HepG2 (cell line): ENCODE data around the gene TMEM186. TPM values are rescaled to one million over a fixed set of nuclear protein-coding genes. Genes with fewer than 3 reads are reported as not detected.

Experiments used
- ARHGAP35 ChIP-seq: sonication (generic); formaldehyde crosslinking; IDR thresholded peaks from 2 replicates; pipeline ENCODE4 v1.9.0; 2022; ENCODE audit warnings: mild to moderate bottlenecking, inconsistent platforms, moderate library complexity, missing genetic modification reagents, borderline replicate concordance
- ARNT2 ChIP-seq: sonication (generic); formaldehyde crosslinking; IDR thresholded peaks from 2 replicates; pipeline ENCODE4 v1.8.0; 2022; ENCODE audit warnings: mild to moderate bottlenecking, low read depth, missing genetic modification reagents, moderate library complexity
- DR1 ChIP-seq: sonication (generic); formaldehyde crosslinking; IDR thresholded peaks from 2 replicates; pipeline ENCODE4 v1.8.0; 2021; ENCODE audit warnings: mild to moderate bottlenecking, missing genetic modification reagents, inconsistent platforms
- GLI4 ChIP-seq: sonication (generic); formaldehyde crosslinking; IDR thresholded peaks from 2 replicates; pipeline ENCODE4 v1.5.1; 2020; ENCODE audit warnings: missing genetic modification reagents, mild to moderate bottlenecking, moderate library complexity, borderline replicate concordance
- HDAC2 ChIP-seq: sonication (generic); formaldehyde crosslinking; IDR thresholded peaks from 2 replicates; pipeline ENCODE4 v1.4.0; 2020; ENCODE audit warnings: missing genetic modification reagents
- HNF4G ChIP-seq, 2 experiments: sonication (generic) in 1 of 2; formaldehyde crosslinking in 1 of 2; IDR thresholded peaks; 2 replicates each; pipeline versions ENCODE4 v1.4.0 to v1.6.1; 2011 to 2020; ENCODE audit warnings: borderline replicate concordance in 2 of 2, low read depth in 2 of 2, mild to moderate bottlenecking in 2 of 2, low read length in 1 of 2, missing genetic modification reagents in 1 of 2, moderate library complexity in 1 of 2
- HNRNPH1 ChIP-seq: fragments of 200-400 bp; formaldehyde crosslinking; optimal IDR thresholded peaks from 2 replicates; pipeline ENCODE3; 2017; ENCODE audit warnings: mild to moderate bottlenecking, low read depth, low read length
- IKZF5 ChIP-seq: IDR thresholded peaks from 2 replicates; pipeline ENCODE4 v1.6.1; 2018; ENCODE audit warnings: missing genetic modification reagents, mild to moderate bottlenecking, missing compliant biosample characterization
- IRX3 ChIP-seq: sonication (generic); formaldehyde crosslinking; IDR thresholded peaks from 2 replicates; pipeline ENCODE4 v1.8.1; 2023; ENCODE audit warnings: mild to moderate bottlenecking, low read depth, missing genetic modification reagents, borderline replicate concordance
- MAFG ChIP-seq: sonication (generic); formaldehyde crosslinking; IDR thresholded peaks from 2 replicates; pipeline ENCODE4 v1.5.1; 2020; ENCODE audit warnings: mild to moderate bottlenecking, missing genetic modification reagents
- MLLT10 ChIP-seq: sonication (generic); formaldehyde crosslinking; IDR thresholded peaks from 2 replicates; pipeline ENCODE4 v1.4.0; 2020; ENCODE audit warnings: missing genetic modification reagents
- MTA1 ChIP-seq: sonication (generic); formaldehyde crosslinking; IDR thresholded peaks from 2 replicates; pipeline ENCODE4 v1.4.0; 2020; ENCODE audit warnings: missing genetic modification reagents, mild to moderate bottlenecking, borderline replicate concordance
- MXD4 ChIP-seq: IDR thresholded peaks from 2 replicates; pipeline ENCODE4 v1.6.1; 2016; ENCODE audit warnings: mild to moderate bottlenecking, missing biosample characterization, missing genetic modification reagents
- NONO ChIP-seq, 2 experiments: fragments of 450-650 bp in 1 of 2; sonication (generic) in 1 of 2; formaldehyde crosslinking in 1 of 2; IDR thresholded peaks in 1 of 2; conservative IDR thresholded peaks in 1 of 2; 2 replicates each; pipeline versions ENCODE4 v1.6.1 to v1.8.0; 2017 to 2022; ENCODE audit warnings: mild to moderate bottlenecking in 1 of 2, missing genetic modification reagents in 1 of 2, moderate library complexity in 1 of 2
- PLRG1 ChIP-seq: fragments of 450-650 bp; conservative IDR thresholded peaks from 2 replicates; pipeline ENCODE4 v1.6.1; 2016
- RAD51 ChIP-seq: fragments of 450-650 bp; IDR thresholded peaks from 2 replicates; pipeline ENCODE4 v1.6.1; 2016; ENCODE audit warnings: borderline replicate concordance
- SIX4 ChIP-seq: sonication (generic); formaldehyde crosslinking; IDR thresholded peaks from 2 replicates; pipeline ENCODE4 v1.4.0; 2020; ENCODE audit warnings: missing genetic modification reagents
- SP2 ChIP-seq: sonication (generic); formaldehyde crosslinking; IDR thresholded peaks from 2 replicates; pipeline ENCODE4 v1.5.1; 2020; ENCODE audit warnings: mild to moderate bottlenecking, missing genetic modification reagents
- THYN1 ChIP-seq: sonication (generic); formaldehyde crosslinking; IDR thresholded peaks from 2 replicates; pipeline ENCODE4 v1.8.1; 2023; ENCODE audit warnings: low read depth, mild to moderate bottlenecking, moderate library complexity, missing genetic modification reagents, borderline replicate concordance
- ZEB1 ChIP-seq: IDR thresholded peaks from 2 replicates; pipeline ENCODE4 v1.6.1; 2012; ENCODE audit warnings: mild to moderate bottlenecking, low read depth, inconsistent platforms; ENCODE audit not compliant: insufficient replicate concordance
- ZFYVE20 ChIP-seq: sonication (generic); formaldehyde crosslinking; IDR thresholded peaks from 2 replicates; pipeline ENCODE4 v1.8.0; 2023; ENCODE audit warnings: low read depth, mild to moderate bottlenecking, moderate library complexity, missing genetic modification reagents, borderline replicate concordance
- ZNF260 ChIP-seq: sonication (generic); formaldehyde crosslinking; IDR thresholded peaks from 2 replicates; pipeline ENCODE4 v1.4.0; 2020; ENCODE audit warnings: missing genetic modification reagents, low read depth, mild to moderate bottlenecking, borderline replicate concordance
- ZNF264 ChIP-seq: sonication (generic); formaldehyde crosslinking; IDR thresholded peaks from 2 replicates; pipeline ENCODE4 v1.4.0; 2020; ENCODE audit warnings: missing genetic modification reagents
- ZNF317 ChIP-seq: sonication (generic); formaldehyde crosslinking; IDR thresholded peaks from 2 replicates; pipeline ENCODE4 v1.5.0; 2020; ENCODE audit warnings: mild to moderate bottlenecking, missing genetic modification reagents
- ZNF350 ChIP-seq: sonication (generic); formaldehyde crosslinking; IDR thresholded peaks from 2 replicates; pipeline ENCODE4 v1.4.0; 2020; ENCODE audit warnings: mild to moderate bottlenecking, low read depth, missing genetic modification reagents, borderline replicate concordance
- ZNF619 ChIP-seq: sonication (generic); formaldehyde crosslinking; IDR thresholded peaks from 2 replicates; pipeline ENCODE4 v1.4.0; 2020; ENCODE audit warnings: mild to moderate bottlenecking, missing genetic modification reagents
- ZNF652 ChIP-seq: IDR thresholded peaks from 2 replicates; pipeline ENCODE4 v1.6.1; 2016; ENCODE audit warnings: low read depth, borderline replicate concordance
- ZNF672 ChIP-seq: sonication (generic); formaldehyde crosslinking; IDR thresholded peaks from 2 replicates; pipeline ENCODE4 v1.8.1; 2022; ENCODE audit warnings: missing genetic modification reagents
- ZNF7 ChIP-seq: IDR thresholded peaks from 2 replicates; pipeline ENCODE4 v1.6.1; 2016; ENCODE audit warnings: missing biosample characterization, missing genetic modification reagents
- ZNF768 ChIP-seq: sonication (generic); formaldehyde crosslinking; IDR thresholded peaks from 2 replicates; pipeline ENCODE4 v1.4.0; 2020; ENCODE audit warnings: missing genetic modification reagents
- ZNF780A ChIP-seq: sonication (generic); formaldehyde crosslinking; IDR thresholded peaks from 2 replicates; pipeline ENCODE4 v1.8.0; 2022; ENCODE audit warnings: mild to moderate bottlenecking, missing genetic modification reagents, moderate library complexity
- polyA plus RNA-seq, 8 experiments: library from polyadenylated mRNA; depleted of rRNA in 3 of 8; stranded (reverse) in 7 of 8; unstranded in 1 of 8; fragments of >200 nt; fragmentation: Illumina TruSeq in 4 of 8; extraction: Trizol in 4 of 8; gene quantifications; 2 replicates each; pipeline versions ENCODE4 v1.2.1 to v1.2.3, GENCODE V29; 2011 to 2016; ENCODE audit warnings: low read depth in 4 of 8, missing spikeins in 1 of 8, mixed read lengths in 1 of 8; ENCODE audit not compliant: insufficient read depth in 1 of 8
- total RNA-seq, 5 experiments: library from RNA; depleted of rRNA; stranded (reverse); fragments of >200 nt; fragmentation: Illumina TruSeq; extraction: Trizol; gene quantifications; 2 replicates each; pipeline ENCODE4 v1.2.3, GENCODE V29; 2016; ENCODE audit warnings: low read depth in 1 of 5

Gene TMEM186
- total and polyA plus RNA-seq, 2 of the 13 experiments (the other 11 are each of a cell fraction or from before 2014, with no cell fraction given): 16.2 to 19.3 TPM

DNA sequence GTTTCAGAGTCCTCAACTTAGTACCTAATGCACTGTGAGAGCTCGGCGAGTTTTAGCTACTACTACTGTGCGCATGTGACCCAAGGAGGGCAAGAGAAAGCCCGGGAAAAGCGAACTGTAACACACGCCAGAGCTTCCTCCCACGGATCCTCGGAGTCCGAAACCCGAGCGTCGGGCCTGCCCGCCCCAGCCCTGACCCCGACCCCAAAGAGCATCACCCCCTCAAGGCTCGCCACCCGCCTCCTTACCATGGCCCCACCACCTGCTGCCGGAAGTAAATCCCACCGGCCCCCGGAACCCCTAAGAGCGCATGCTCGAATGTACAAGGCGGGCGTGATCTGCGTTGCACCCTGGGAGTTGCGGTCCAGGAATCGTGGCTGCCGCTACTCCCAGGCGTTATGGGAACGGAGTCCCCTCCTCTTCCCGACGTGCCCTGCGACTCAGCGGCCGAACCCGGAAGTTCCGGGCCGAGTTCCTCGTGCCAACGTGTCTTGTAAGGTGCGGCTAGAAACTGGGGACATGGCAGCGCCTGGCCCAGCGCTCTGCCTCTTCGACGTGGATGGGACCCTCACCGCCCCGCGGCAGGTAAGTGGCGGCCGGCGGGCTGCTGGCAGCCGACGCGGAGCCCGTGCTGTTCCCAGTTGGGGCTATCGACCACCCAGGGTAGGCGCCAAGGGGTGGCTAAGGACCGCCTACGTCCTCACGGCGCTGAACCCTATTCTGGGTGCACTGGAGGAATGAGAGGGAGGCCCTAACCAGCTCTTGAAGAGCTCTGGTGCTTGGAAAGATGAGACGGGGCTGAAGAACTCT, at the start of gene TMEM186, which contains the start of gene PMM2 (continued):
- peak; percentile 40; the same call in 1 of the 2 replicates for TF ChIP-seq MLLT10
- TF ChIP-seq ARNT2 (CRISPR knock-in tag): peak; percentile 99
- TF ChIP-seq SP2: peak; percentile 80
- TF ChIP-seq ZNF780A (CRISPR knock-in tag): no peak; the same call in 1 of the 2 replicates
- TF ChIP-seq ARHGAP35 (CRISPR knock-in tag): peak; percentile 99
- TF ChIP-seq HNF4G (IDR thresholded peaks at IDR 0.05; ENCODE audit: borderline replicate concordance, low read depth, low read length): peak; percentile 8; the same call in 1 of the 2 replicates
- TF ChIP-seq HNF4G (CRISPR knock-in tag; IDR thresholded peaks at IDR 0.05; ENCODE audit: borderline replicate concordance, low read depth): peak; percentile 88
- TF ChIP-seq ZNF7 (CRISPR knock-in tag): no peak
- peak; percentile 87 for TF ChIP-seq IKZF5
- peak; percentile 100 for TF ChIP-seq ZNF619 (CRISPR knock-in tag)
- TF ChIP-seq PLRG1: no peak
- peak; percentile 58; the same call in 1 of the 2 replicates for TF ChIP-seq ZNF768 (CRISPR knock-in tag)
- peak; percentile 90 for TF ChIP-seq ZNF264 (CRISPR knock-in tag)
- TF ChIP-seq GLI4: peak; percentile 96
- TF ChIP-seq HDAC2 (CRISPR knock-in tag): peak; percentile 98
- peak; percentile 95 for TF ChIP-seq ZNF317
- peak; percentile 97 for TF ChIP-seq IRX3 (CRISPR knock-in tag)
- peak; percentile 86 for TF ChIP-seq SIX4 (CRISPR knock-in tag)
- TF ChIP-seq DR1 (CRISPR knock-in tag): peak; percentile 92
- TF ChIP-seq THYN1 (CRISPR knock-in tag): no peak
- peak; percentile 92; the same call in 1 of the 2 replicates for TF ChIP-seq MTA1 (CRISPR knock-in tag)
- TF ChIP-seq ZEB1: peak; percentile 44
- peak; percentile 100 for TF ChIP-seq ZNF350 (CRISPR knock-in tag)
- TF ChIP-seq ZFYVE20 (CRISPR knock-in tag): peak; percentile 67
- peak; percentile 98 for TF ChIP-seq ZNF260 (CRISPR knock-in tag)
- peak; percentile 95 for TF ChIP-seq HNRNPH1
- TF ChIP-seq MAFG (CRISPR knock-in tag): no peak
- peak; percentile 100 for TF ChIP-seq MXD4 (CRISPR knock-in tag)
- no peak for TF ChIP-seq ZNF652 (CRISPR knock-in tag)
- no peak for TF ChIP-seq RAD51
- no peak for TF ChIP-seq NONO (IDR thresholded peaks at IDR 0.05)
- TF ChIP-seq NONO (CRISPR knock-in tag; conservative IDR thresholded peaks at IDR 0.05): peak; percentile 96
- no peak for TF ChIP-seq ZNF672 (CRISPR knock-in tag)
